Measurements from ENCODE around the gene HAND2.

GRCh38 chr4:173501592-173502150 lies 28.4 kb downstream of the HAND2 start:
- no peak for TF ChIP-seq CTCF (IDR thresholded peaks at IDR 0.05; ENCODE audit: low read depth, low read length)
- TF ChIP-seq EZH2phosphoT487 (IDR thresholded peaks at IDR 0.05; ENCODE audit: low read depth), result no peak
